ENCODE results near the gene WDFY4. TPM values are rescaled to one million over a fixed set of nuclear protein-coding genes. Genes with fewer than 3 reads are reported as not detected.
A peak's percentile ranks its signal among the peaks of the same experiment; 100 is the strongest.

The WDFY4 gene
- total RNA-seq, 1 donor from 2014 or later, result 1.6 TPM

DNA sequence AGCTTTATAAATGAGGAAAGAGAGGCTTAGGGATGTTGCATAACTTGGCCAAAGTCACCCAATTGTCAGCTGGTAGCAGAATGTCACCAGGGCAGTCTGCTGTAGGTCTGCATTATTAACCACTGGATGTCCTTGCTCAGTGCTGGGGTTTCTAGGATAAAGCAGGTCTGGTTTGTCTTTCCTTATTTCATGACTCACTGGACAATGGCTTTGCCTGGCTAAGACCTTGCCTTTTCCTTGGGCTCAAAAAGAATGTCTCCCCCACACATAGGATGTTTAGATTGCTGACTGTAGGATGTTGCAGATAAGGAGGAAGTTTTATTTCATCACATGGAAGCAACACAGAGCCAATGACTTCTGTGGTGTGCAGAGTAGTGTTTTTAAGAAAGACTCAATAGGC, 29.4 kb downstream of the WDFY4 start:
- no peak for ATAC-seq

DNA sequence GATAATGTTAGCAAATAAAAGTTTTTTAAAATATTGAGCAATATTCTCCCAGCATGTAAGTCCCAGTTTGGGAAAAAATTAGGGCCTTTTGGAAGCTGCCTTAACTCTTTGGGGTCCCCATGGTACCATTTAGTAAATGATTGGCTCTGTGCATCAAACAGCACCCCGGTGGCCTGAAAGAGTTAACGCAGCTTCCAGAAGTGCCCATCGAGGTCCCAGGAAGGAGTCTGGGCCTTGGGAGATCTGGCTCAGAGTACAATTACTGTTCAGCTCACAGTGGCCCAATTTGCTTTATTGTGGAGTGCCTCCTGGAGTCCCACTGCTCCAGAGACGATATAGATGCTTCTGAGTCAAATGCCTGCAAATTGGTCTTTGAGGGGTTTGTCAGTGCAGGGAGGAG, 31.7 kb downstream of the WDFY4 start:
- ATAC-seq, result no peak

DNA sequence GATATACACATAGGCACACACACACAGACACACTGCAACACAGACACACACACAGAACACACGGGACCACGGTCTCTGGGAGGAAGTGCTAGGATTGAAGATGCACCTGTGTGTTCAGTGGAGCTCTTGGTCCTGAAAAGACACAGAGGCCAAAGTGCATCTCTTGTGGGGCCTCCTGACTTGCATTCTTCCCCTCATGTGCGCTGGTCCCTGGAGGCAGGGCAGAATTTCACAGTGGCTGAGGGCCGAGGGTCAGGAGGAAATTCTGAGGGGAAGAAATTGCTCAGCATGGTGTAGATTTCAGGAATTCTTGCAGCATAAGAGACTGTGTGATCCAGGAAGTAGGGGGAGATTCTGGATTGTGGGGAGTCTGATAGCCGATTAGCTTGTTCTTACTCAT, 35.9 kb downstream of the WDFY4 start:
- no peak for ATAC-seq

DNA sequence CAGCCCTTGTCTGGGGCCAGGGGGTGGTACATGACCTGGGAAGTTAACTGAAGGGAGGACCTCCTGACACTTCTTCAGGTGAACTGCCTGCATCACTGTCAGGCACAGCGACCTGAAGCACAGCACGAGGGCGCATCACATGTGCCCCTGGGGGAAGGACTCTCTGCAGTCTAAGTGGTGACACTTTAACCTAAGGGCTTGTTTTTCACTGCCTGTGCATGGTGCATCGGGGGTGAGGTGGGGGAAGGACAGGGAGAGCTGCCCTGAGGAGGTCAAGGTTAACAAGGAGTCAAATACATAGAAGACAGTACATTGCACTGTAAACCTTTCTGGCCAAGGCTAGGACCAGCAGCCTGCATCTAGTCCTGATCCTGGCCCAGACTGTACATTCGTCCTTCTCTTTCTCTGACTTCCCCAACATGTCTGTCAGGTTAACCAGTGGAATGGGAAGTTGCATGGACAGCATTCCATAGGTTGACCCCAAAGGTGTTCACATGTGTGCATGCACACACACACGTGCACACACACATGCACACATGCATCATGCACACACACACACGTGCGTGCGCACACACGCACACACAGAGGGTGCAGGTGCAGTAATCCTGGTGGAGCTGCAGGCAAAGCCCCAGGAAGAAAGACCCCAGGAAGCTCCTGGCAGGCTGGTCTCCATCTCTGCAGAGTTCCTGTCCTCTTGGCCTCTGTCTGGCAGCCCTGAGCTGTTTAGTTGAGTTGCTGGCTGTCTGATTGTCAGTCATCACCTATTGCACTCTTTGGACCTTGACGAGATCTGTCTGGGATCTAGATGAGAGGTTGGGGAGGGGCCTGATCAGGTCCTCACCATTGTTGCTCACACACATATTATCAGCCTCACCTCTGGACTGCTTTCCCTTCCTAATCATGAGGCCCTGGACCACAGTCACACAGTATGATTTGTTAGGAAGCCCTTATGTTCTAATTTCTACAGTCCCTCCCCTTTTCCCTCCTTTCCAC, 37.8 kb downstream of the WDFY4 start:
- no peak for ATAC-seq

DNA sequence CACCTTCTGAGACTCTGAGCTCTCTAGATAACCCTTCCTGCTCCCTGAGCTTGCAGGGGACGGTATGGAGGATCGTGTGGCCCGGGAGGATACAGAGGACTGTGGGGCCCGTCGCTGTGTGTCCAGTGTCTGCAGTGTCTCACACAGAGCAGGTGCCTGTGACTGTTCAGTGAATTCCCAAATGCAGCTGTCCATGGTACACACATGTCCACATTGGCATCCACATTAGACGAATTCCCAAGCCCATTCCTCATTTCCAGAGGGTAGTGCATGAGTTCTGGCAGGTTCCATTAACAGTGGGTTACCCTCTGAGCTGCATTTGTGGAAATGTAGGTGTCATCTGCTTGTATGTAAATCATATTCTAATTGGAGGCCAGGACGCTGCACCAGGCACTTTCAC, 39.5 kb downstream of the WDFY4 start:
- no peak for ATAC-seq

DNA sequence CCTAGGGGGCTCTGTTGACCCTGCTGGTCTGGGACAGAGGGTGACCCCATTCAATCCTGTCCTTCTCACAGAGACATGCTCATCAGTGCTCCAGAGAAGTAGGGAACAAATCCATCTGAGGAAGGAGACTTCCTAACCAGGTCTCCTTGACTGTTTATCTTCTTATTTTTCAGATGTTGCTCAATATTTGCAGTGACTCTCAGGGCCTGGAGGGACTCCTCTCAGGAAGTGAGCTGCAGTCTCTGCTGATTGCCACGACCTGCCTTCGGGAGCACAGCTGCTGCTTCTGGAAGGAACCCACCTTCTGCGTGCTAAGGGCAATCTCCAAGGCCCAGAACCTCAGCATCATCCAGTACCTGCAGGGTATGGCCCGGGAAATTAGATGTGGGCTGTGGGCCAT, 41.0 kb downstream of the WDFY4 start:
- no peak for ATAC-seq

DNA sequence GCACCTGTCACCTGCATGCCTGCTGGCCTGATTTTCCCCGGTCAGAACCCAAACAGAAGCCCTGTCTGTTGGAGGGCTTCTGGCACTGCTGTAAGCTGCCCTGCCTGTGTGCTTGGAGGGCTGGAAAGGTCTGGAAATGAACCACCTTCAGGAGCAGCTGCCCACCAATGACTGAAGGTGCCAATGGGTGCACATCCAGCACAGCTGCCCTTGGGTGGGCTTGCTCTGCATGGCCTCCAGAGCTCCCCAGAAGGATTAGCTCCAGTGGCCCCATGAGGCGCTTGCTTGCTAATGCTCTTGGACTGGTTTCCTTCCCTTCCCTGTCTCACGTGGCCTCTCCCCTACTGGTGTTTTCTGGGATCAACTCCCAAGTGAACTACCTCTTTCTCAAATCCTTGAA, 43.2 kb downstream of the WDFY4 start:
- no peak for ATAC-seq

DNA sequence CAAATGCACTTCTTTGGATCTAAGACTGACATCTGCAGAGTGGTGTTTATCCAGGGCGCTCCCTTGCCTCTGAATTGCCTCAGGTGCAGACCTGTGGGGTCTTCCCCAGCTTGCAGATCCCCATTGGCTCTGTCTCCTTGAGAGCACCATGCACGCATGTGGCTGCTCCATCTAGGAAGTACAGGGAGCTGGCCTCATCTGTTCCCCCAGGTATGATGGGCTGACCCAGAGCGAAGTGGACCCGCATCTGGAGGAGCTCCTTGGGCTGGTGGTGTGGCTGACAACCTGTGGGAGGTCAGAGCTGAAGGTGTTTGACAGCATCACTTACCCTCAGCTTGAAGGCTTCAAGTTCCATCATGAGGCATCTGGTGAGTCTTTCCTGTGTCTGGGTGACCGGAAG, 44.5 kb downstream of the WDFY4 start:
- ATAC-seq, result no peak

DNA sequence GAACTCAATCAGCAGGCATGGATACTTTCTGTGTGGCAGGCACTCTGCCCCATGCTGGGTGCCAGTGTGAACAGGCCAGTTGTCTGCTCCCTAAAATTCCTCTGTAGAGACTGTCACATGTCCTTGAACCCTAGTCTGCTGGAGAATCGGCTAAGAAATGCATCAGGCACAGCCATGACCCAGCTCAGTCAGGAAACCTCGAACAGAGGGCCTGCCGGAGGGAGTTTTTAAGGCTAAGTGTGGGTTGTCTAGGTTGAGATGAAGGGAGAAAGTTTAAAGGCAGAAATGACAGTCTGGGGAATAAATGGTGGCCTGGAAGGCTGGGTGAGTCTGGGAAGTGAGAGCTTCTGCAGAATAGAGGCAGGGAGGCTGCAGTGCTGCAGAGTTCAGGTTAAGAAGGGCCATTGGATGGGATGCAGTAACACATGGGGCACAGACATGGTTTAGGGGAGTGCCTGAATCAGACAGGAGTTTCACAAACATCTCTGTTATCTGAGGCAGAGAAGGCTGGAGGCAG, 45.3 kb downstream of the WDFY4 start:
- no peak for ATAC-seq

DNA sequence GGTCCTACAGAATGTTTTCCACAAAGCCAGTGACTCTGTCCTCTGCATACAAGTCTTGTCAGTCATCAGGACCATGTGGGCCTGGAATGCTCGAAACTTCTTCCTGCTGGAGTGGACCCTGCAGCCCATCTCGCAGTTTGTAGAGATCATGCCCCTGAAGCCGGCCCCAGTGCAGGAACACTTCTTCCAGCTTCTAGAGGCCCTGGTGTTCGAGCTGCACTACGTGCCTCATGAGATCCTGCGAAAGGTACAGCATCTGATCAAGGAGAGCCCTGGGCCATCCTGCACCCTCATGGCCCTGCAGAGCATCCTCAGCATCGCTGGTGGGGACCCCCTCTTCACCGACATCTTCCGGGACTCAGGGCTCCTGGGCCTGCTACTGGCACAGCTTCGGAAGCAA, 46.5 kb downstream of the WDFY4 start:
- ATAC-seq, result no peak

DNA sequence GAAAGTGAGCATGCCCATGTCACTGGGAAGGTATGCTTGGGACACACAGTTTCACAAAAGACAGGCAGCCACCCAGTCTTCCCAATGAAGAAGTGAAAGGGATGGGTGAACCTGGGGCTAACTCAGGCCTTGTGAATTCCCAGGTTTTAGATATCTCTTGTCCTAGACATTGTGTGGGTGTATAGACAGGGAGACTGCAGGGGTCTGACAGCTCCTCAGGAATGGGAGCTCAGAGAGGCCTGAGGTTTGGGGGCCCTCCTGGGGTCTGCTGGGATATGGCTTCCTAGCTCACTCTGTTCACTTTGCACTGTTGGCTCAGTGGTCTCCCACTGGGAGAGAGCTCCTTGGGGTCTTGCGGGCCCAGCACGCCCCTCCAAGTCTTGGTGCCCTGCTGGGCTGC, 47.0 kb downstream of the WDFY4 start:
- ATAC-seq, result no peak

DNA sequence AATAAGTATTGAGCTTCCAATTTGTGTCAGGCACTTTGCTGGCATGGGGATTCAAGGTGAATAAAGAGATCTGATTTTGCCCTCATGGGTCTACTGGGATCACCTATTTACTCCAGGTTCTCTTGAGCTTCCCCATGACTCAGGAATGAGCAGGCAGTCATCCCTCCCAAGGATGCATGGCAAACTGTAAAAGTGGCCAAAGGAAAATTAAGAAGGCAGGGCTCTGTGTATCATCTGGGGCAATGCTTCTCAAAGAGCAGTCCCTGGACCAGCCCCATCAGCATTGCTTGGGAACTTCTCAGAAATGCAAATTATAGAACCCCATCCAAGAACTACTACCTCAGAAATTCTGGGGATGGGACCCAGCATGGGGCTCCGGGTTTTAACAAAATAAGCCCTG, 48.7 kb downstream of the WDFY4 start:
- ATAC-seq, result no peak

DNA sequence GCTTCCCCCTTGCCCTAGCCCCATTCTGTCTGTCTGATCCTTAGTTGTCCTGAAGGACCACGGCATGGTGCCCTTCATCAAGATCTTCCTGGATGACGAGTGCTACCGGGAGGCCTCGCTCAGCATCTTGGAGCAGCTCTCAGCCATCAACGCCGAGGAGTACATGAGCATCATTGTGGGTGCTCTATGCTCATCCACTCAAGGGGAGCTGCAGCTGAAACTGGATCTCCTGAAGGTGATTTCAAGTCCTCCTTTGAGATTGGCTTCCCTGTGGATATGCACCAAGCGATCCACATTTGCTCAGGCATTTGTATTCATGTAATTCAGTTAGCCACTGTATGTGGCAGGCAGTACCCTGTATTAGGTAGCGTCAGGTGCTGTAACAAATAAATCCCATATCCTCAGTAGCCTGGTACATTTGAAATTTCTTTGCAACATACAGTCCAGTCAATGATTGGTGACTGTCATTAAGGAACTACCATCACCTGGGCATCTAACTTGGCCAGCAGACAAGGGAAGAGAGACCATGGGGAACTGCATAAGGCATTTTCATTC, 51.2 kb downstream of the WDFY4 start:
- ATAC-seq, result no peak

DNA sequence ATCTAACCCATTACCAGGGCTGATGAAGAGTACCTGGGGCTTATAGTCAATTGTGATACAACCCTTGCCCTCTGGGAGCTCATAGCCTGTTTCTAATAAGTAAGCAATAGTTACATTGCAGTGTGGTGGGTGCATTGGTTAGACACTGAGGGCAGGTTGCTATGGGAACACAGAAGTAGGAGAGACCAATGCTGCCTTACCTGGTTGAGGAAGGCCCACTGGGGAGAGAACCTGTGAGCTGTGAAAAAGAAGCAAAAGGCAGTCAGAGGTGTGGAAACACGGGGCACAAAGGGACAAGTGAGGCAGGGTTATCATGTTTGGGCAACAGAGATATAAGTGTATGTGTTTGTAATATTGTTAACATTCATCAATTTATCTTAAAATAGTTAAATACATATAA, 51.9 kb downstream of the WDFY4 start:
- ATAC-seq, result no peak

DNA sequence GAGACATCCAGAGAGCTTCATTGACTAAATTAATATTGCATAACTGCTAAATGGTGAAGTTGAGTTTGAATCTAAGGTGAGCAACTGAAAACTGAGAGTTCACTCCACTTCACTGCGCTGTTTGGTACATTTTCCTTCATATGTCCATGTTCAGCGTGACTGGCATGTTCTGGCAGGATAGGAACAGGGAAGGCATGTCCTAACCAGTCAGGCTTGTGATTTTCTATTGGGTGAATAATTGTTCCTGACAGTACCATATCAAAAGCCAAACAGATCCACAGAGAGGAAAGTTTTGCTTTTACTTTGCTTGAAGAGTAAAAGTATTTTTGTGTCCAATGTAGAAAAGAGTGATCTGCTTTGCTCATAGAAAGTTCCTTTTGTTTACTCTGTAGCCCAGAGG, 53.2 kb downstream of the WDFY4 start:
- ATAC-seq, result no peak

DNA sequence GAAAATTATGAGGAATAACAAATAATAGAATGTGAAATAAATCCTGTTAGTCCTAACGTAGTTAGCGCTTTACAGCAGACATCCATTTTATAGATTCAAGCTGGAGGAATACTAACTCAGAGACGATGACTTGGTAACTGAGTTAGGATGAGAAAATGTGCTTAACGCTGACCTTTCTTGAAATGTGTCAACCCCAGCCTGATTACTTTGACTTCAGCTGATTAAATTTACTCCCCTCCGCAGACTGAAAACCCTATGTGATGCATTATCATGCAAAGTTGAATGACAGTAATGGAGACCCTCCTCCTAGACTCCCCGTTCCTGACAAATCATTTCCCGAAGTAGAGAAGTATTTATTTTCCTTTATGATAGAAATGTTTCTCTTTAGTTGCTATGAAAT, 54.5 kb downstream of the WDFY4 start:
- ATAC-seq, result no peak

DNA sequence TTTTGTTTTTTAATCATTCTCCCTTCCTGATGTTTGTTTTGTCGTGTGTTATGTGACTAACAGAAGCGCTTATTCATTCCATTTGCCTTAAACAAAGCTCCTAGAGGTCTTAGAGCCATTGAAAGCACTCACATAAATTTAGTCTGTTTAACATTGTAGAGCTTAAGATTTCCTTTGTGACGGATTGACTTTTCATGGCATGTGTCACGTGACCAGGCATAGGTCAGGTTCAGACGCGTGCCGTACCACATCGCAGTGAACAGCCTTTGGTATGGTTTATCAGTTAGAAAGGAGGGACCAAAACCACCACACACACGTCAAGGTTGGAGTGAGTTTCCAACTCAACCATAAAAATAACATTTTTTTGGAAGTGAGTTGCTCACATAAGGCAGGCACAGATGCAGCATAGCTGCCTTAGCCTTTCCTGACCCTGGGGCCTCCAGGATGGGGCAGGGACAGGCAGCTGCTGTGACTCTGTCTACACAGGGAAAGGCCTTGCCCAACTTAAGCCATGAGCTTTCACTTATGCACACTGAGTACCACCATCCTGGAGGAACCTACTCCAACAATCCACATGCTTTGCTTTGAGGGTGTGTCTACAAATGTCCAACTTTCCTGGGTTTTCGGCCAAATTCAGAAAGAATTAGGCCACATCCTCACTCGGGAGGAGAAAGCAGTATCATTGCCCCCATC, 55.5 kb downstream of the WDFY4 start:
- ATAC-seq, result no peak

DNA sequence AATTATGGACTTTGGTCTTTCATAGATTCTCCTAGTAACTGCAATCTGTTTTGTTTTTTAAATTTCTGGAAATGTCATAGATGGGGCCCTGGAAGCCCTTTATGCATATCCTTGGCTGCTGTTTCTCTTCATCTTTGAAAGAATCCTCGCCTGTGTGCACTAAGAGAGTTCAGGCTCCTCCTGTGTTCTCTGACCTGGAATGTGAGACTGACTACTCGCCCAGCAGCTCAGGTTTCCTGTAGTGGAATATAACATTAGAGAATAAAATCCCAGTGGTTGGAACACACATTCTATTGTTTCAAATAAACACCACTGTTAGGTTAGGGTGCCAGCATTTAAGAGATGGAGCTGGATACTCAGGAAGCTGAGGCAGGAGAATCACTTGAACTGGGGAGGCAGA, 56.3 kb downstream of the WDFY4 start:
- ATAC-seq, result no peak

DNA sequence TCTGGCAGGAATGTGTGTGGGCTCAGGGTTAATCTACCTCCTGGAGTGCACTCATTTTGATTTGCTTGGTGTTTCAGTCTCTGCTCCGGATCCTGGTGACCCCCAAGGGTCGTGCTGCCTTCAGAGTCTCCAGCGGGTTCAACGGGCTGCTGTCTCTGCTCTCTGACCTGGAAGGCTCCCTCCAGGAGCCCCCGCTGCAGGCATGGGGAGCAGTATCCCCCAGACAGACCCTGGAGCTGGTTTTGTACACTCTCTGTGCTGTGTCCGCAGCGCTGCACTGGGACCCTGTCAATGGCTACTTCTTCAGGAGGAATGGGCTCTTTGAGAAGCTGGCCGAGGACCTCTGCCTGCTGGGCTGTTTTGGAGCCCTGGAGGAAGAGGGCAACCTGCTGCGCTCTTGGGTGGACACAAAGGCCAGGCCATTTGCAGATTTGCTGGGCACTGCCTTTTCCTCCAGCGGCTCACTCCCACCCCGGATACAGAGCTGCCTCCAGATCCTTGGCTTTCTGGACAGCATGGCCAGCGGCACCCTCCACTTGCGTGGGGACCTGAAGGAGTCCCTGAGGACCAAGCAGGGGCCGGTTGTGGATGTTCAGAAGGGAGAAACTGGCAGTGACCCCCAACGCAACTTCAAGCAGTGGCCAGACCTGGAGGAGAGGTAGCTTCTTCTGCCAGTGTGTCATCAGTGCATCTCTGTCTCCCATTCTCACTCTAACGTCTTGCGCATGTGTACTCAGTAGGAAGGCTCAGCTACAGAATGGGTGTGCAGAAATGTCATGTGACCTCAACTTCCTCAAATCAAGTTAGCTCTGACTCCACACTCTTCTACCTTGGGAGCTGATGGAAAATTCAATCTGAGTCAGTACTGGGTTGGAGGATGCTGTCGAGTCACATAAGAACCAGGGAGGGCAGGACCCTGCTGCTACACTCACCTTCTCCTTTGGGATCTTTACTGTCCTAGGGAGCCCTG, 58.5 kb downstream of the WDFY4 start:
- ATAC-seq, result peak; percentile 18

DNA sequence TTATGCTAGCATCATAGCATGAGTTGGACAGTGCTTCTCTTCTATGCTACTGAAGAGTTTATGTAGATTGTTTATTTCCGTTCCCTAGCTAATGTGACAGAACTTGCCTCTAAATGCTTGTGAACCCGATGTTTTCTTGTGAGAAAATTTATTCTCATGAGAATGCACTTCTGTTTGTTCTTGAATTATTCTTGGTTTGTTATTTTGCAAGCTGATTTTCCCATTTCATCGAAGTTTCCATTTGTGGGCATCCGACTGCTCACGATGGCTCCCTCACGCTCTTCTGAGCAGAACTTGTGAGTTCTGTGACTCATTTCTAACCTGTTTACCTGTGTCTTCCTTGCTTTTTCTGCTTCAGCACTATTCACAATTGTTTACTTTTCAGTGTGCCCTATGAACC, 59.9 kb downstream of the WDFY4 start:
- ATAC-seq, result no peak

DNA sequence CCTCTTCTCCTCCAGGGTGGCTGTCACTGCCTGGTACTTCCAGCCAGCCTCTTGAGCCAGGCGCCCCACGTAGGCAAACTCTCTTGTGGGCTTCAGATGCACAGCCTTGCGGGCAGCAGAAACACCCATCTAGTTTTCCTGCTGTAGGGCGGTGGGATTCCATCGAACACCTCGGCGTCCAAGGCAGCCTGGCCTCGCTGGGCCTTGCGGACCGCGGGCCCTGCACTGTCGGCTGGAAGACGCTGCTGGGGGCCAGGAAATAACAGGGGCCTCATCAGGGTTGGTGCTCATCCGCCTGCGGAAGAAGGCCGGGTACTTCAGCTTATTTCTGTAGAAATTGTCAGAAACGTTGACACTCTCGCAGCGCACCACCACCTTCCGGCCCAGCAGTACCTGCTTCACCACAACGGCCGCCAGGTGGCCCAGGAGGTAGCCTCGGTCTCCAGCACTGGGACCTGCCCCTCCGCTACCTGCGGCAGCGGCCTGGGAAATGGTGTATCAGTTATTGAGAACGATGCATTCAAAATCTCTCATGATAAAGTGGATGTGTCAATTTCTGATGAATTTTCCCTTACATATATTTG, 61.1 kb downstream of the WDFY4 start:
- no peak for ATAC-seq

DNA sequence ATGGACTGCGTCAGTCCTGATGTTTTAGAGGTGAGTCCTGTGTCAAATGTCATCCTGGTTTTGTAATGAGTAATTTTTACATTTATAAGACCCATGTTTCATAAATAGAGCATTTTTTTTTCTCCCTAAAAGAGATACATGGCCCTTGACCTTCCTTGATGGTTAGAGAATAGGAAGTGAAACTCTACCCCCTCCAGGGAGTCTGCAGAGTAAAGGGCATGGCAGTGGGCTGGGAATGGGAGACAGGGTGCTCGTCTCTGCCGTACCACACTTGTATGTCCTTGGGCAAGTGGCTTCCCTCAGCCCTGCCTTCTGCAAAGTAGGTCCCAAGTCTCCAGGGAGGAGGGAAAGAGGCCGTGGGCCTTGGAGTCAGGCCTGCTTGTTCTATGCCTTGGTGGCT, 63.9 kb downstream of the WDFY4 start:
- ATAC-seq, result no peak
